Measurements from ENCODE around the gene ASAP3. TPM values are rescaled to one million over a fixed set of nuclear protein-coding genes. Genes with fewer than 3 reads are reported as not detected.

ASAP3 gene
- total and polyA plus RNA-seq, 2 of the 4 experiments (the other 2 are of a cell fraction) = 18.6 to 18.8 TPM

- ATAC-seq (ENCODE audit: low read depth) (no peak), DNase-seq (no peak)
- Histone ChIP-seq H2BK15ac (ENCODE audit: low read depth, low read length) (no peak overlapping the region), H2AFZ (replicated peaks; ENCODE audit: low read length, poor library complexity) (no peak overlapping the region), H3K23ac (ENCODE audit: low read depth, low read length) (no peak overlapping the region), H3K9me1 (ENCODE audit: insufficient read depth, low read length) (peaks cover 21% of the 10 kb centered on the region), H4K8ac (ENCODE audit: low read depth in 2 of 2, low read length in 2 of 2) (no peak overlapping the region), H3K4me3 (ENCODE audit: insufficient read depth, low read depth, low read length) (no peak overlapping the region), H4K5ac (ENCODE audit: low read depth, low read length) (no peak overlapping the region), H3K79me1 (ENCODE audit: low read depth in 1 of 2, low read length in 2 of 2) (no peaks in the 10 kb centered on the region; a peak in 1 of 4 replicates), H4K20me1 (ENCODE audit: insufficient read depth, low read length) (peaks cover 6% of the 10 kb centered on the region; the same call in 1 of the 2 replicates), H2BK5ac (ENCODE audit: low read depth, low read length, poor library complexity, severe bottlenecking) (no peak overlapping the region), H3K14ac (replicated peaks; ENCODE audit: low read depth, low read length) (no peak overlapping the region), H3K9me3 (ENCODE audit: control insufficient read depth, insufficient read depth, low read length) (0 out of 2 replicates have a peak, but pooled peaks cover 4% of the 10 kb centered on the region), H4K91ac (ENCODE audit: insufficient read depth, low read depth, low read length) (no peak overlapping the region), H3K4me2 (ENCODE audit: low read depth, low read length) (no peak overlapping the region), H3K4ac (ENCODE audit: low read depth, low read length) (no peak overlapping the region), H2AK9ac (replicated peaks; ENCODE audit: low read depth, low read length, poor library complexity) (no peak overlapping the region), H3K9ac (ENCODE audit: low read depth, low read length) (no peak overlapping the region), H3K27ac (ENCODE audit: insufficient read depth, low read length) (no peak overlapping the region), H3K56ac (ENCODE audit: extremely low read depth, insufficient read depth, low read length) (no peak overlapping the region), H2AK5ac (ENCODE audit: low read depth, low read length) (no peak overlapping the region), H2BK20ac (ENCODE audit: low read depth, low read length) (no peak overlapping the region), H3K4me1 (ENCODE audit: control insufficient read depth, insufficient read depth, low read length) (peaks cover 12% of the 10 kb centered on the region), H3K18ac (ENCODE audit: low read depth, low read length) (no peak overlapping the region), H3K36me3 (ENCODE audit: control insufficient read depth, insufficient read depth, low read length) (peaks cover 2% of the 10 kb centered on the region; the same call in 1 of the 2 replicates), H3K27me3 (ENCODE audit: control insufficient read depth, insufficient read depth, low read length) (no peaks in the 10 kb centered on the region), H2BK120ac (ENCODE audit: low read depth, low read length) (no peak overlapping the region)
- WGBS, 2 experiments (ENCODE audit: extremely low coverage in 2 of 2, insufficient read length in 1 of 2) = 83% methylated on average over 1 of the region's 5 CpGs; no CpG with 5 or more reads in 1 of the 2 experiments
- ChIA-PET CTCF (no interaction called here), POLR2A (ENCODE audit: unreplicated experiment) (no interaction called here)
- TF ChIP-seq RAD21 (IDR thresholded peaks at IDR 0.05; ENCODE audit: low read length) (no peak), MAZ (IDR thresholded peaks at IDR 0.05; ENCODE audit: borderline replicate concordance, low read depth, low read length) (no peak)
- BruUV-seq (replicated peaks) = no TSS peak
- dilution Hi-C loops (cut with HindIII; ENCODE audit: low sequenced_read_pairs, unreplicated experiment) (no loop called here), intact Hi-C loops (cut with micrococcal nuclease) (no loop called here), in situ Hi-C loops (cut with MboI; ENCODE audit: low sequenced_read_pairs) (no loop called here)
These were observed 102.6 kb downstream of the ASAP3 start for GRCh38 chr1:23381233-23381885.
